Limb (tissue), 2 donors: ENCODE measurements around the gene CDKN2B.
A peak's percentile ranks its signal among the peaks of the same experiment; 100 is the strongest.

ENCODE experiments used
- DNase-seq, 2 donors: peaks; one replicate each; pipeline ENCODE4 v3.0.0-alpha.2; 2016; ENCODE audit errors: extremely low spot score in 2 of 2

CDKN2B gene

GRCh38 chr9:22035591-22036011 is 26.5 kb upstream of the CDKN2B start:
- DNase-seq = no peak

DNA sequence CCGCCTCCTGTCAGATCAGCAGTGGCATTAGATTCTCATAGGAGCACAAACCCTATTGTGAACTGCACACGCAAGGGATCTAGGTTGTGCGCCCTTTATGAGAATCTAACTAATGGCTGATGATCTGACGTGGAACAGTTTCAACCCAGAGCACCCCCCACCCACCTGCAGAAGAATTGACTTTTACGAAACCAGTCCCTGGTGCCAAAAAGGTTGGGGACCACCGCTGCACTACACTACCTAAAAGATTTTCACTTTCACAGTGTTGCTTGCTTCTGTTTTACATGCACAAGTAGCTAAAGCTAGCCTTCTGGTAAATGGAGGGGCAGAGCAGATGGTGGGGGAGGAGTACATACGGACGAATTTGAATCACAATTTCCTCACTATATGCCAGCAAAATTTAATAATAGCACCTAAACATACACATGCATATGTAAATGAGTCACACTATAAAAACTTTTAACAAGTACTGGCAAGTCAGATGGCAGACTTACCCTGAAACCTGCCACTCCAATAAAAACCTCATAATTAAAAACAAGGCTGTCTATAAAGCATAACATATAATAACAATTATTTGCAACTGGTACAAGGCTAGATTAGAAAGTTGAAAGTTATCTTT is 24.0 kb upstream of the CDKN2B start:
- DNase-seq = no peak

DNA sequence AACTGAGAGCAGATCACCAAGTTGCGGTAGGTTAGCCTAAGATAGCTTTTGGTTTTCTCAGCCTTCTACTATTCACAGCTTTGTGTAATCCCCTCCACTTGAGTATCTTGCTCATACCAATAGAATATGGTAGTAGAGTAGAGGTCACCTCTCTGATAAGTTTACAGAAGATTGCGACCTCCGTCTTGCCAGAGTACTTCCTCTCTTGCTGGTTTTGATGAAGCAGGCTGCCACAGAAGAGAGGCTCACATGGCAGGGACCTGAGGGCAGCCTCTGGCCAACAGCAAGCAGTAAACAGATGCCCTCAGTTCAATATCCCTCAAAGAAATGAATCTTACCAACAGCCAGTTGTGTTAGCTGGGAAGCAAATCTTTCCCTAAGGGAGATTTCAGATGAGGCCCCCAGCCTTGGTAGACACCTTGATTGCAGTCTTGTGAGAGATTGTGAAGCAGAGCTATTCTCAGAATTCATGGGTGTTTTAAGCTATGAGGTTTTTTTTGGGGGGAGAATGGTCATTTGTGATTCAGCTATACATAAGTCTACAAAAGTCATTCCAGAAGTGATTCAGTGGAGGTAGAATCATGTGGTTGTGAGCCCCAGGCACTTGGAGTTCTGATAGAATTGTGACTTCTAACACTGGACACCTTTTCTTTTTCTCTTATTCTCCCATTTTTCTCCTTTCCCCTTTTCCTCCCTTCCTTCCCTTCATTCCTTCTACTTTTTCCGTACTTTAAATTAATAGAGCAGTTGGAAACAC is 22.7 kb upstream of the CDKN2B start:
- no peak for DNase-seq

DNA sequence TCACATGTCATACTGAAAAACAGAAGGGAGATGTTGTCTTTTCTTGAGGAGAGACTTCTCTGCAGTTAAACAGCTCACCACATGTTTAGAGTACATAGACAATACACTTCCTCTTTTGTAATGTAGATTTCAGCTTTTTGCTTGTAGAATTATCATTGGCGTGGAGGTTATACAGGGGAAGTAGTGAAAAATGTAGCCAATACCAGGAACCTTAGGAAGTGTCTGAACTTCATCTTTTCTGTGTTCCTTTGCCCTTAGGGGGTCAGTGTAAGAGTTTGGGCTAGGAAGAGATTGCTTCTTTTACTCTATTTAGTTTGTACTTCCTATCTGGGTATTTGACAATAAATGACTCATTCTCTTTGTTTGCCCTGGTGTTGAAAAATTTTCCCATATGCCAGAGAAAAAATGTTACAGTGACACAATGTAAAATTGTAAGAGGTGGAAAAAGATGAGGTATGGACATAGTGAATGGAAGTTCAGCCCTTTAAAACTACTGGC is 21.0 kb upstream of the CDKN2B start:
- no peak for DNase-seq

DNA sequence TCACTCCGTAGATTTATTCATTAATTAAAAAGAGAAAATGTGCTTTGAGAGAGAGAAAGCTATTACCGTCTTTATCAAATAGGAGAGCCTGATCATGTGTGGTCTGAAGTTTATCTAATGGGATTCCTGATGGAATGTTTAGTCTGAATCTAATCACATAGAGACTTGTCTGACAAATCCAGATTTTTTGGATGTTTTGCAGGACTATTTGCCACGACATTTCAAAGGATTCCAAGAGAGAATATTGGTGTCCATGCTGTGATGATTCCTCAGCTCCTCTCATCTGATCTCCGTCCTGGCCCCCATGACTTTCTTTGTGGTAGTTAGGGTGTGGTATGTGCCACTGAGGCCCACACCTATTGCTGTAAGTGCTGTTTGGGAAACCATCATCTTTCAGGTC is 20.1 kb upstream of the CDKN2B start:
- no peak for DNase-seq

GRCh38 chr9:22028394-22028793 is 19.3 kb upstream of the CDKN2B start:
- DNase-seq = no peak

GRCh38 chr9:22026696-22027095 is 17.6 kb upstream of the CDKN2B start:
- no peak for DNase-seq

GRCh38 chr9:22022396-22022795 is 13.3 kb upstream of the CDKN2B start:
- DNase-seq = no peak

DNA sequence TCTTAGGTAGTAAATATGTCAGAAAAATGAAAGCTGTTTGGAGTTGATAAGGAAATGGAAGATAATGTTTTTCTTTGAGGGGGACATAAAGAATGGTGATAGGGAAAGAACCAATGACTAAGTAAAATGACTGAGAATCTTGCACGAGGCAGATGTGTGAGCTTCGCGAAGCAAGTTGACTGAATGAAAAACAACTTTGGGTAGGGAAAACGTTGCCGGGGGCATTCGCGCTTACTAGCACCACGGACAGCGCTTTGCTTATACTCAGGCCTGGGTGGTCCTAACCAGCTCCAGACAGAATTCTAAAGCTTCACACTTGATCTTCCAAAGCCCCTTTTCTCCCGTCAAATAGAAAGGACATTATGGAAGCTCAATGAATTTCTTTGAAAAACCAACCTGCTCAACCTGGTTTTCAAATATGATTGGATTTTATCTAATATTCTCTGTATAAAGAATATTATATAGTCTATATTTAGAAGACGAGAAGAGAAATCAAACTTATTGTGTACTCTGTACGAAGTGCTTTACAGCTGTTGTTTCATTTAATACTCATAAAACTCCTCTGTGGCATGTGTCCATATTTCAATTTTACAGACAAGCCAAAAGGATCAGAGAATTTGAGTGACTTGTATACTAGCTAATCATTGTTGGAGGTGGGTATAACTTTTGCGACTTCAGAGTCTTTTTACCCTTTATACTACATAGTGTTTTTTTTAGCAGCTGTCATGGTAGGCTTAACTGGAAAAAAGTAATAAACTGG is 1.9 kb upstream of the CDKN2B start:
- DNase-seq = peak; percentile 66 to 74

DNA sequence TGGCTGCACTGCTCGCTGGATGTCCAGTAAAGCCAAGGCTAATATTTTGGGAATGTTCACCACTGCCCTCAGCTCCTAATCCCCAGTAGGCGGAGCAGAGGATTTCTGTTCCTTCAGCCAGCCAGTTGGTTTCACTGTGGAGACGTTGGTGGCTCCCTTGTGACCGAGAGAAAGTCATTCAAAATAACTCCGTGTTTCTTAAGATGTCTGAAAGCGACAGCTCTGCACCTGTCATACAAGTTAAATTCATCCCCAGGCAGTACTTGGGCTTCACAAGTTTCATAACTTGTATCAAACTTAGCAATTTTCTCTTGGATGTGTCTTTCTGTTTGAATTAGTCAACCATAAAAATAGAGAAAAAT is 382 bp upstream of the CDKN2B start:
- DNase-seq = no peak

- DNase-seq = no peak
Measured at GRCh38 chr9:22008384-22008716, 755 bp downstream of the CDKN2B start.

GRCh38 chr9:22005702-22006606 is 3.2 kb downstream of the CDKN2B start:
- peak in 1 of 2 donors; percentile 33 for DNase-seq

GRCh38 chr9:22005021-22005701 is 3.9 kb downstream of the CDKN2B start:
- peak in 1 of 2 donors; percentile 35 for DNase-seq

- no peak for DNase-seq
Measured at GRCh38 chr9:22002038-22002437, 7.1 kb downstream of the CDKN2B start.

- no peak for DNase-seq
Measured at GRCh38 chr9:21998026-21998425, 11.1 kb downstream of the CDKN2B start.

DNA sequence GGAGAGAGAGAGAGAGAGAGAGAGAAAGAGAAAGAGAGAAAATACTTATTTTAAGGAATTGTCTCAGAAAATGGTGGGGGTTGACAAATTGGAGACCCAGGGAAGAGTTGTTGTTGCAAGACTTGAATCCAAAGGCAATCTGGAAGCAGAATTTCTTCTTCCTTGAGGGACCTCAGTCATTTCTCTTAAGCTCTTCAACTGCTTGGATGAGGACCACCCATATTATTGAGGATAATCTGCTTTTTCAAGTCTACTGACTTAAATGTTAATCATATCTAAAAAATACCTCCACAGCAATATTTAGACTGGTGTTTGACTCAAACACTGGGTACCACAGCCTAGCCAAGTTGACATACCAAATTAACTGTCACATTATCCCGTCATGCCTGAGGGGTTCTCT is 11.6 kb downstream of the CDKN2B start:
- no peak for DNase-seq

DNA sequence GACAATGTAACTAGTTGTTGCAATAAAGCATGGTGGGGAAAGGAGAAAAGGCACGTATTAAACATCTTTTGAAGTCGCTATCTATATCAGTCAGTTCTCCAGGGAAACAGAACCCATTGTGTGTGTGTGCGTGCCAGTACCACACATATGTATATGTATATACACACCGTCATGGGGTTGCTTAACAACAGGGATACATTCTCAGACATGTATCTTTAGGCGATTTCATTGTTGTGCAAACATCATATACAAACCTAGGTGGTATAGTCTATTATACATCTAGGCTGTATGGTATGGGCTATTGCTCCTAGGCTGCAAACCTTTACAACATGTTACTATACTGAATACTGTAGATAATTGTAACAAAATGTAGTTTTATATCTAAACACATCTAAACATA is 12.2 kb downstream of the CDKN2B start:
- DNase-seq = no peak

DNA sequence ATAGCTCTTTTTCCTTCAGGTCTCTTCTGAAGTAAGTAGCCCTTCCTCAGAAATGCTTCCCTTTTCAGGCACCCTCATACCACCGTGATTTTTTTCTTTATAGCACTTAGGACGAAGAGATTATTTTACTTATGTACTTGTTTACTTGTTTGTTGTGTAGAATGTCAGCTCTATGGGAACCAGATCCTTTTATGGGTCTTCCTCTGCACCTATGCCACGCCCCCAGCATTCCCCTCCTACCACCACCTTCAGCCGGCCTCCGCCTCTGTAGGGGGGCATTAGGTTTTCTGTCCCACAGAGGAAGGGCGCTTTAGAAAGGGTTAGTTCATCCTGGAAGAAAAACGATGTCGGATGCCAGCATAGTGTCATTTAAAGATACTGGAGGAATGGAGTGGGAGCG is 12.7 kb downstream of the CDKN2B start:
- DNase-seq = no peak

DNA sequence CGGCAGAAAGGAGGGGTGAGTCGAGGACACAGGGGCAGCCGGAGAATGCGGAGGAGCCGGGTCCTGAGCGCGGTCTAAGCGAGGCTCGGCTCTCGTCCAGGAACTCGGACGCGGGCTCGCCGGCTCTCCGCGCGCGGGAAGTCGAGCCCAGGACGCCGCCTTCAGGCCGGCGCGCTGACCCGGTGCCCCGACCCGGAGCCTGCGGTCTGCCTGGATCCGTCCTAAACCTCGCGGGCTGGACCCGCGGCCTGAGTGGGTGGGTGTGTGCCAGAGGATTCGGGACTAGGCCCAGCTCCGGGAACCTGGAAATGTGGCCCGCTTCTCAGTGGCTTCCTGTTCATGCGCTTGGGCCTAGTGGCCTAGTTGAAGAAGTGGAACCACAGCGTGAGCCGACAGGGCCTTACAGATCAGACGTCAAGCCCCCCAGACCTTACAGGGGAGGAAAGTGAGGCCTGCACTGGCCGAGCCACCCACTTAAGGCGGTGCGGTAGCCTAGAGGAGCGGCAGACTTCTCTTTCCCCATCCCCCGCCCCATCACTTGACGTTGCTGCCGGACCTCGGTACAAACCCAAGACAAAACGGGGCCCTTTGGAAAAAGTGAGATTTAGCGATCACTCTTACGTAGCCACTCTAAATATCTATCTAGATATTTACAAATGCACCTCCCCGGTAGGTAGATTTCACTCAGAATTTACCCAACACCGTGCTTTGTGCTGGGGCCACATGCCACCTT is 13.3 kb downstream of the CDKN2B start:
- peak in 1 of 2 donors; percentile 54 for DNase-seq

DNA sequence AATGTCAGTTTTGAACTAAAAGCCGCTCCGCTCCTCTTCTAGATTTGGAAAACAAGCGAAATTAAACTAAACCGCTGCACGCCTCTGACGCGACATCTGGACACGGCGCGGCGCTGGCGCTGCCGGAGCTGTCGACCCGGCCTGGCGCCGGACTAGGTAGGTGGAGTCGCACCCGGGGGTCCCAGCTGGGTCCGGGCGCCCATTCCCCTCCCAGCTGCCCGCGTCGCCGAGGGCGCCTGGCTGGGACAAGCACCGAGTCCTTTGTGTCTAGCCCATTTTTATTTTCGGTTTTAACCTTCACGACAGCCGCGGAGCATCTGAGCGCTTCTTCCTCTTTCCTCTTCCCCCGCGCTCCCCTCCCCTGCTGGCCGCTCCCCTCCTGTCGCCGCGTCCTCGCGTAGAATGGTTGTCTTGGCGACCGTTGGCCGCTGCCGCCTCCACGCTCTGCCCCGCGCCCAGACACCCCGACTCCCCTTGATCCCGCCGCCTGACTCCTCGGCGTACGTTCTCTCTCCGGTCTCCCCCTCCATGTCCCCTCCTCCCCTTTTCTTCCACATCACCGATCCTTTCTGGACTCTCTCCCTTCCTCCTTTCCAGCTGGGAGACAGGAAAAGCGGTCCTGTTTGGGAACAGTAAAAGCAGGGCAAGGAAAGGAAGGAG is 14.0 kb downstream of the CDKN2B start:
- peak; percentile 21 to 64 for DNase-seq
